ENCODE data around the gene ATF4.
A peak's percentile ranks its signal among the peaks of the same experiment; 100 is the strongest.

DNA sequence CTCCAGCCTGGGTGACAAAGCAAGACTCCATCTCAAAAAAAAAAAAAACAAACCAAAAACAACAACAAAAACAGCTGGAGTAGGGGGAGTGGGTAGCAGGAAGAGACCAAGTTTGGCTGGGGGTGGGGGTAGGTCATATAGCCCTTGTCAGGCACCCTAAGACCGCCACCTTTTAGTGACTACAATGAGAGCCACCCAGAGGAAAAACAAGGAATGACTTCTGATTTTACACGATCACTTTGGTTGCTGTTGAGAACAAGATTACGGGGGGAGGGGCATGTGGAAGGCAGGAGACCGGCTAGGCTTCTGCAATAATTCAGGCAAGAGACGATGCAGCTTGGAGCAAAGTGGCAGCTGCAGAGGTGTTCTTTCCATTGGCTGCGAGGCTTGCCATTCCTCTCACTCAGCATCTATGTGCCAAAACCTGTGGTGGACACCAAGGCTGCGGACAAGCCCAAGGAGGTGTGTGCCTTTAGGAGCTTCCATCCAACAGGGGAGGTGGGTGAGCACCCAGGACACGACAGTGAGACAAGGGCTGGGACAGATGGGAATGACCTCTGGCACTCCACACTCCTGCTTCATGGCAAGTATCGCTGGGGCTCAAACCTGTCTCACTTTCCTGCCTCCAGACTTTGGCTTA, 10.4 kb downstream of the ATF4 start:
- TF ChIP-seq, protein P1, sequence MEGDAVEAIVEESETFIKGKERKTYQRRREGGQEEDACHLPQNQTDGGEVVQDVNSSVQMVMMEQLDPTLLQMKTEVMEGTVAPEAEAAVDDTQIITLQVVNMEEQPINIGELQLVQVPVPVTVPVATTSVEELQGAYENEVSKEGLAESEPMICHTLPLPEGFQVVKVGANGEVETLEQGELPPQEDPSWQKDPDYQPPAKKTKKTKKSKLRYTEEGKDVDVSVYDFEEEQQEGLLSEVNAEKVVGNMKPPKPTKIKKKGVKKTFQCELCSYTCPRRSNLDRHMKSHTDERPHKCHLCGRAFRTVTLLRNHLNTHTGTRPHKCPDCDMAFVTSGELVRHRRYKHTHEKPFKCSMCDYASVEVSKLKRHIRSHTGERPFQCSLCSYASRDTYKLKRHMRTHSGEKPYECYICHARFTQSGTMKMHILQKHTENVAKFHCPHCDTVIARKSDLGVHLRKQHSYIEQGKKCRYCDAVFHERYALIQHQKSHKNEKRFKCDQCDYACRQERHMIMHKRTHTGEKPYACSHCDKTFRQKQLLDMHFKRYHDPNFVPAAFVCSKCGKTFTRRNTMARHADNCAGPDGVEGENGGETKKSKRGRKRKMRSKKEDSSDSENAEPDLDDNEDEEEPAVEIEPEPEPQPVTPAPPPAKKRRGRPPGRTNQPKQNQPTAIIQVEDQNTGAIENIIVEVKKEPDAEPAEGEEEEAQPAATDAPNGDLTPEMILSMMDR (IDR thresholded peaks at IDR 0.05): peak in 2 of 3 experiments; percentile 24 to 46
- no peak for TF ChIP-seq POLR2A (IDR thresholded peaks at IDR 0.05)

All from testis (tissue), 2 donors.